Gastrocnemius medialis (tissue), 4 donors: ENCODE results near the gene MLXIP.

Experiments
- CTCF ChIP-seq, 5 experiments: fragments of 450-650 bp in 3 of 5; fragments of 200-600 bp in 2 of 5; sonication (generic) in 2 of 5; IDR thresholded peaks in 4 of 5; conservative IDR thresholded peaks in 1 of 5; 1 replicate in 4 of 5; 2 replicates in 1 of 5; pipeline ENCODE4 v1.5.1; 2016 to 2019; ENCODE audit warnings: antibody characterized with exemption in 5 of 5, mild to moderate bottlenecking in 3 of 5, moderate library complexity in 3 of 5
- POLR2A ChIP-seq, 2 donors: fragments of 450-650 bp; IDR thresholded peaks; one replicate each; pipeline ENCODE4 v1.6.1; 2017; ENCODE audit warnings: antibody characterized with exemption in 2 of 2, mild to moderate bottlenecking in 2 of 2, moderate library complexity in 2 of 2

- TF ChIP-seq CTCF (IDR thresholded peaks at IDR 0.05 in 4 of 5, conservative IDR thresholded peaks at IDR 0.05 in 1 of 5), result no peak
- no peak for TF ChIP-seq POLR2A (IDR thresholded peaks at IDR 0.05)
Observed at GRCh38 chr12:122097584-122097926, 19.0 kb downstream of the MLXIP start.
